Testis (tissue), 2 donors: ENCODE results near the gene RYR1.

Source experiments
- CTCF ChIP-seq, 3 experiments: fragments of 450-650 bp in 2 of 3; fragments of 200-600 bp in 1 of 3; sonication (generic) in 1 of 3; IDR thresholded peaks; one replicate each; pipeline ENCODE4 v1.5.1; 2016 to 2019; ENCODE audit warnings: antibody characterized with exemption in 3 of 3, mild to moderate bottlenecking in 2 of 3, moderate library complexity in 1 of 3
- POLR2A ChIP-seq: fragments of 450-650 bp; IDR thresholded peaks from one replicate; pipeline ENCODE4 v1.6.1; 2017; ENCODE audit warnings: antibody characterized with exemption, mild to moderate bottlenecking, moderate library complexity

- TF ChIP-seq CTCF (IDR thresholded peaks at IDR 0.05): no peak
- TF ChIP-seq POLR2A: no peak
Measured at GRCh38 chr19:38539751-38540150, 106.3 kb downstream of the RYR1 start.
